ENCODE measurements around the gene PSMB9.
"Not testable (repeated sequence)": the region's sequence is repeated elsewhere in the genome, so short reads cannot be mapped to it uniquely, and the experiment has no call there.

The PSMB9 gene

DNA sequence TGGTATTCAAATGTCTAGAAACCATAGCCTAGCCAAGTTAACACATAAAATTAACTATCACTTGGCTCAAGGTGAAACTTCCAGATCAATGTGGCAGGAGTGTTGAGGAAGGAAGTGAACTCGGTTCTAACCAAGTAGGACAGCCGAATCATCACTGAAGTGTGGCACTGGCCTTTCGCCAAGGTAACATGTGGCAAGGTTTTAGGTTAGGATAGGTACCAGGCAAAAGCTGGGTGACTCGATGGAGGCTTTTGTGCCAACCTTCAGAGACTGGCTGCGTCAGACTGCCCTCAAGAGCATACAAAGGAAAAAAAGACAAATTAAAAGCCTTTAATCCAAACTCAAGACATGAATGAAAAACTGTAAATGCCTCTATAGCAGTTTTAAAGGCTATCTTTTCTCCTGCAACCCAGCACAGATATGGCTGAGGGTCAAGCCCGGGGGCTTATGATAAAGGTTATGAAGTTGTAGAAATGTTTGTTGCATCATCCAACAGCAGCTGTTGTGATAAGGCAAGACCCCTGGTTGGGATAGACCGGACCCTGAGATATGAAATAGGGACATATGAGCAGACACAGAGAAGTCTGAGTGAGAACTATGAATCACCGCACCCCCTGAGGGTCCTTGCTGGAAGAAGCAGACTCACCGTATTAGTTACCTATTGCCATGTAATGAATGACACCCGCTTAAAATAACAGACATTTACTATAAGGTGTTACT is 11.9 kb downstream of the PSMB9 start:
- DNase-seq, result no peak

DNA sequence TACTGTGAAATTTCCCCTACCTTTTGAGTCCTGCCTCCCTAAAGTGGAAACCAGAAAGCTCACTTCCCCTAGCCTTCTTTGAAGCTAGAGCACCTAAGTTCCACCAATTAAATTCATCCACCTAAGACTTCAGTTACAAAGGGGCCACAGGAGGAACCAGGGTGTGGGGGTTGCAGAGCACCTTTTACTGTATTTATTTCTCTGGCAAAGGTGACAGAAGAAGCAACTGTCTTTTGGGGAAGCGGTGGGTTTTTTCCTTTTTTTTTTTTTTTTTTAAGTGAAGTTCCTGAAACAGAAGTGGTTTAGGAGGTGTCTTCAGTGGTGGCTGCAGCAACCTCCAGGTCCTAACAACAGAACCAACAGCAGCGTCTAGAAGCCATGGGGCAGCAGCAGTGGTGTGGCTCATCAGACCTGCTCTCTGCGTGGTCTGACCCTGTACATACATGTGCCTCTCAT is 13.1 kb downstream of the PSMB9 start:
- no peak for DNase-seq

DNA sequence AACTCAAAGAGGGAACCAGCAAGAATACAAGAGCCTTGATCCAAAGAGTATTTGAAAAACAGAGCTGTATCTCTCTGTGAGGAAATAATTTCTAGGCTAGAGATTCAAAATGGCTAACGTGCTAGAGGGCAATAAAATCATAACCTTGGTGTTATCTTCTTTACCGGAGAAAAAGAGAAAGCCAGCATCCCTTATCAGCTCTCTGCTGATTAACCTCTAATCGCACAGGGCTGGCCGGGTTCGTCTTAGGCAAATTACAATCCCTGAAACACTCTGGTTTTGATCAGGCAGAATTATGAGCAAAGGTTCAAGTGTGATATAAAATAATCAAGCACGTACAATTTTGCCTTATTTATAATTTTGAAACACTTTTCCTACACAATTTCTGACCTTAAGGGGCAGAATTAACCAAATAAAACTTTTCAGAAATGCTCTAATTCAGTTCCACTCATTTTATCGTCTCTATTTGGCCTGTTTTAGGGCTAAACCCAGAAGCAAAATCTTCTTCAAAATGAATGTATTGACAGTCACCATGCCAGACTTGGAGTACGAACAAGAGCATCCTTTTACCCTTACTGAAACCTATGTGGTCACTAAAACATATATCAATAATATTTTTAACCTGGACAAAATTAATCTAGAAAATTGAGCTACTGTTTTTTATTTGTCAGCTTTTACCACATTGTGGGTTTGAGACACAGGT is 13.7 kb downstream of the PSMB9 start:
- no peak for DNase-seq

DNA sequence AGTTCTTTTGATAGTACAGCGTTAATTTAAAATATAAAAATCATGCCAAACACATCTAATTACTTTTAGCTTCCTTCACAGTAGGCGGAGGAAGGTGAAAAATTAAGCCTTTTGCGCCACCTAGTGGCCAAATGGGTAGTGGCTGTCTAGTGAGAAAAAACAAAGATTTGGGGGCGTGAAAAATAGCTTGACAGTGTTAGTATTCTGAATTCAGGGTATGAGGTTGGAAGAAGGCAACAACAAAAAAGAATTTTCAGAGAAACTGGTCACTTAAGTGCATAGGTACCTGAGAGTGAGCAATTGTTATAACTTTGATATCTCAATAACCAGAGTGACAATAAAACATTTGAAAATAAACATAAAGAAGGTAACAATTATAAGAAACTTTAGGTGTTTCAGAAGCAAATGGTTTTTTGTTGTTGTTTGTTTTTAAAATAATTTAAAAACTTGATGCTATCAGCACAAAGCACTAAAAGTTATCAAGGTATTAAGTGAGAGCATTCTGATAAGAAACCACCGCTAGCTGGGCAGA is 14.3 kb downstream of the PSMB9 start:
- peak; percentile 79 for DNase-seq

DNA sequence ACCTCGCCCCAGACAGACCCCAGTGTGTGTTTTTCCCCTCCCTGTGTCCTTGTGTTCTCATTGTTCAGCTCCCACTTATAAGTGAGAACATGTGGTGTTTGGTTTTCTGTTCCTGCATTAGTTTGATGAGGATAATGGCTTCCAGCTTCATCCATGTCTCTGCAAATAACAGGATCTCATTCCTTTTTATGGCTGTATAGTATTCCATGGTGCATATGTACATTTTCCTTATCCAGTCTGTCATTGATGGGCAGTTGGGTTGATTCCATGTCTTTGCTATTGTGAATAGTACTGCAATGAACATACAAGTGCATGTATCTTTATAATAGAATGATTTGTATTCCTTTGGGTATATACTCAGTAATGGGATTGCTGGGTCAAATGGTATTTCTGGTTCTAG is 20.0 kb downstream of the PSMB9 start:
- DNase-seq, result not testable (repeated sequence)

DNA sequence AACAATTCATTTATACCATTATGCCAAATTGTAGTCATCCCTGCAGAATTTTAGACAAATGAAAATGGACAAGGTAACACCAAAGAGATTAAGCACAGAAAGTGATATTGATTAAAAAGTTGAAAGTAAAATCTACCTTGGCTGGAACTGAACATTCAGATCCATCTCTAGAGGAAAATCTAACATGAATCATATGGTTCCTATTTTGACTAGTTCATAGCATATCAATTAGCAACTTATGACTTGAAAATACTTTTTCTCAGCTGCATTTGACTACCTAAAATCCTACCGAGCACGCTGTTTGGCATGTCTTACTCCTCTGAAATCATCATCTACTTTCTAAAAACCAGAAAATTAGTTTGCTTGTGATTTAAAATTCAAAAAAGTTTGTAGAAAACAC is 22.6 kb downstream of the PSMB9 start:
- DNase-seq, result no peak

DNA sequence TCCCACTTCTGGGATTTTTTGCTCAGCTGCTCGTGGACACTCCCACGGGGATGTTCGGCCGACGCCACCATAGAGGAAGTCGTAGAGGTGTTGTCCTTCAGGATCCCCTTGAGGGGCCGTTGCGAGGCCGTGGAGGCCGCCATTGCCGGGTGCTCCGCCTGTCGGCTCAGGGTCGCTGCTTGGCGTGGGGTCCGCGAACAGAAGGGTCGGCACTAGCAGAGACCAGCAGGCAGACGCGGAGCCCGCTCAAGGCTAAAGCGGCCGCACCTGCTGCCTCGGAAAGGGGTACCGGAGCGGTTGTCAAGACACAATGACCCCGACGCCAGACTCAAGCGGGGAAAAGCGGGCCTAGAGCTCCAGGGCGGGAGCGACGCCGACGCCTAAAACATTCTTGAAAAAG is 25.7 kb downstream of the PSMB9 start:
- no peak for DNase-seq

DNA sequence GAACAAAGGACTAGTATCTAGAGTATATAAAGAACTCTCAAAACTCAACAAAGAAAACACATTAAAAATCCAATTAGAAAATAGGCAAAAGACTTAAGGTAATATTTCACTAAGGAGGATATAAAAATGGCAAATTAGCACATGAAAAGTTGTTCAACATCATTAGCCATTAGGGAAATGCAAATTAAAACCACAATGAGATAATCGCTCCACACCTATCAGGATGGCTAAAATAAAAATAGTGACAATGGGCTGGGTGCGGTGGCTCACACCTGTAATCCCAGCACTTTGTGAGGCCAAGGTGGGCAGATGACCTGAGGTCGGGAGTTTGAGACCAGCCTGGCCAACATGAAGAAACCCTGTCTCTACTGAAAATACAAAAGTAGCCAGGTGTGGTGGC is 27.0 kb downstream of the PSMB9 start:
- not testable (repeated sequence) for DNase-seq

DNA sequence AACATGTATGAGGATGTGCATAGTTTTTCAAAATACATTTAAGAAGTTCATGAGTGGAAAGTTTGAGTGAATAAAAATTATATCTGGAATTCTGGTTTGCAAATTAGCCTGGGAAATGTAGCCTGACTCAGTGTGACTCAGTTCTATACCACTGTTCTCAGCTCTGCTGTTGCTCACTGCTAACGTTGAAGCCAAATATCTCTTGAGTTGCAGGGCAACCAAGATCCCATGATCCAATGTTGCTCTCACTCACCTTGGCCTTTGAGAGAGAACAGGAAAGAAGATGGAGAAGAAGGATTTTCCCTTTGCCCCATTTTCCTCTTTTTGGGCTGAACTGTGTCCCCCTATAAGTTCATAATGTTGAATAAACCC is 28.9 kb downstream of the PSMB9 start:
- no peak for DNase-seq

DNA sequence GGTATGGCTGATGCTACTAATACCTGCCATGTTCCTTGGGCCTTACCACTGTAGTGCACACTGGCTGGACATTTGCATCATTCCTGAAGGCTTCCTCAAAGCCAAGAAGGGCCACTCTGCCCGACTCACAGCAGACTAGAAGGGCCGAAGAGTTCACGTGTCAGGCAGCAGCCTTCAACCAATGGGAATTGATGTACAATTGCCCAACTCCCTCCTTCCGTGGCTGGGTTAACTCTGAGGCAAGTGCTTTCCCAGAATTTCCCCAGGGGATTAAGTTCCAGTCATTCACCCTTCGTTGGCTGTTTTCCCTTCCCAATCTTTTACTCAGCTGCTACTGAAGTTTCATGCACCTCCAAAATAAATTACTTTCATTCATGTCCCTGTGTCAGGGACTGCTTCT is 29.8 kb downstream of the PSMB9 start:
- DNase-seq, result no peak

DNA sequence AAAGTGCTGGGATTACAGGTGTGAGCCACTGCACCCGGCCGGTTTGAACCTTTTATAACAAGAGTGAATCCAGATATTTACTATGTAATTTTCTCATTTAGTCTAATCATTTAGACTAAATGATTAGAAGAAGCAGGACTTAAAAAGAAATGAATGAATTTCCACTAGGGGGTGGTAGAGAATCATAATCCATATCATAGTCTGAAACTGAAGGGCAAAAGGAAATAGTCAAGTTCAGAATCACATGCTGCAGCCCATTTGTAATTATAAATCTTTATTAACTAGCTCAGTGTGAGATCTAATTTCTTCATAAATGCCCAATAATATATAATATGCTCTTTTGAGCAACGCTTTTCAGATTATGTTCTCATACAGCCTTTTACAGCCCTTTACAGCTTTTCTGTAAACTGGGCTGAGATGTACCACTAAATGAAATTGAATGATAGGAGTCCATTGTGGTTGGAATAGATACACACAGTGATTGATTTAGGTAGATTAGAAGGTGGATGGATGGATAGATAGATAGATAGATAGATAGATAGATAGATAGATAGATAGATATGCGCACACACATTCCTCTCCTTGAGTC is 31.8 kb downstream of the PSMB9 start:
- no peak for DNase-seq

DNA sequence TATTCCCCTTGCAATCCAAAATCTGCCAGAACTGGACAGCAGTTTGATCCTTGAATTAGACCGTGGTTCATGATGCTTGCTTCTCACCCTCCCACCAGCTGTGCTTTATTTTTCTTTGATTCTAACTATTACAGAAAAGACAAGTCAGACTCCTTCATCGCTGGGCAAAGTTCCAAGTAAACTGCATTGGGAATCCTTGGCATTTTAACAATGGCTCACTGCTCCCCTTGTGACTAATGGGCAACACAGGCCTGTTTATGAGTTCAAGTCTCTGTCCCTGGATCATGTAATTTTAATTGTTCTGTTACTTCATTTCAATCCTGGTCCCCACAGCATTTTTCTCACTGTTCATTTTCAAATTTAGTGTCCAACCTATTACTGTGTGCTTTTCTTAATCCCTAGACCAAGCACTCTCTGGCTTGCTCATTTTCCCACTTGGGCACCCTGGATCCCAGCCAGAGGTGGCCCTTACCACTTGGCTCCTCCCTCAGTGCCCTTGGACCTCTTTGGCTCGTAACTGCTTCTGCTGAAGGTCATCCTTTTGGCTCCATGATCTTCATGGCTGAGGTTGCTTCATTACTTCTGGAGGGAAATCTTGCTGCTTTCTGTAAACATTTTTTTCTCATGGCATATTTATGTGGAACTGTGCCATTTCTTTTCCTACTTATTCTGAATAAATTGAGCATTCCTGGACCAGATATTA is 32.8 kb downstream of the PSMB9 start:
- DNase-seq, result no peak

DNA sequence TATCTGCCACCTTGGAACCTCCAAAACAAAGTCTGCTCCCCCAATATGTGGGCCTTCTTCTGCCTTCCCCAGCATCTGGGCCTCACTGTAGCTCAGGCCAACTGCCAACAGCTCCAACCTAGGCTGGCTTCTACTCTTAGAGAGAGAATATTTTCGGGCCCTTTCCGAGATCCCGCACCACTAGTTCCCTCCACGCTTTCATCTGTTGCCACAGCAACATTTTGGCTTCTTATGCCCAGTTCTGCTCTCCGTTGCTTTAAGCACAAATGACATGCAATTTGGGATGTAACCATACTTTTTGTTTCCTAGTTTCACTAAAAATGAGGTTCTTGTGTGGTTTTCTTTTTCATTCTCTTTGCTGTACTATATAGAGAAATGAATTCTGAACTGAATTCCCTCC is 33.6 kb downstream of the PSMB9 start:
- no peak for DNase-seq

DNA sequence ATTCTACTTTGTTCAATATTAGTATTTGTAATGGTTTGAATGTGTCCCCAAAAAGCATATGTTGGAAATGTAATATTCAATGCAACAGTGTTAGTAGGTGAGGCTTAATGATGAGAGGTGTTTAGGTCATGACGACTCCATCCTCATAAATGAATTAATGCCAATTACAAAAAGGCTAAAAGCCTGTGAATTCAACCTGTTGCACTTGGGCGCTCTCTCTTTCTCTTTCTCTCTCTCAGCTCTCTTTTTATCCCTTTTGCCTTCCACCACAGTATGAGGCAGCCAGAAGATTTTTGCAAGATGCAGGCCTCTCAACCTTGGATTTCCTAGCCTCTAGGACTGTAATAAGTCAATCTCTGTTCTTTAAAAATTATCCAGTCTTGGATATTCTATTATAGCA is 34.6 kb downstream of the PSMB9 start:
- no peak for DNase-seq

DNA sequence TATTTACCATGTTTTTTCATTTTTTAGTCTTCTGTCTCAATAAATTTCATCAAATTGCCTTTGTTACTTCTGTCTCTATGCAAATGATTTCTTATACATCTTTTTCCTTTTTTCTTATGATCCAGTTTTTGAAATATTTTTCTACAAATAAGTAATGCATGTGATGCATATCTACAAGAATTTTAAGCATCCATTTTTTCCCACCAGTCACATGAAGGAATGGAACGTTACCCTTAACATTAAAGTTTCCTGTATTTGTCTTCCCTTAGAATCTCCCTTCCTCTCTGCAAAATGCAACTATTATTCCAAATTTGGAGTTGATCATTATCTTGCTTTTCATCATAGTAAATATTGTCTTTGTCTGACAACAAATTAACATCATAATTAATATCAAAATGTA is 35.5 kb downstream of the PSMB9 start:
- DNase-seq, result no peak

DNA sequence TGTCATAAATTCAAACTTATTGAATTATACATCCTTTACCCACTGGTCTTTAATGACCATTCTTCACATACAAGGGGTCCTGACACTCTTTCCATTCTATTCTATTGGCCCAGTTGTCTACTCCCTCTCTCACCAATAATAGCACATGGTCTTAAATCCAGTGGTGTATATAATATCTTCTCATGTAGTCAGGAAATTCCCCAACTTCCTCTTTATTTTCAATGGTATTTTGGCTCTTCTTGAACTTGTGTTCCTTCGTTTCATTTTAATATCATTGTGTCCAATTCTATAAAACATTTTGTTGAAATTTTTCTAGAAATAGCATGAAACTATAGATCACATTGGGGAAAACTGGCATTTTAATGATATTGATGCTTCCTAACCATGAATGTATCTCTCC is 36.8 kb downstream of the PSMB9 start:
- DNase-seq, result no peak

DNA sequence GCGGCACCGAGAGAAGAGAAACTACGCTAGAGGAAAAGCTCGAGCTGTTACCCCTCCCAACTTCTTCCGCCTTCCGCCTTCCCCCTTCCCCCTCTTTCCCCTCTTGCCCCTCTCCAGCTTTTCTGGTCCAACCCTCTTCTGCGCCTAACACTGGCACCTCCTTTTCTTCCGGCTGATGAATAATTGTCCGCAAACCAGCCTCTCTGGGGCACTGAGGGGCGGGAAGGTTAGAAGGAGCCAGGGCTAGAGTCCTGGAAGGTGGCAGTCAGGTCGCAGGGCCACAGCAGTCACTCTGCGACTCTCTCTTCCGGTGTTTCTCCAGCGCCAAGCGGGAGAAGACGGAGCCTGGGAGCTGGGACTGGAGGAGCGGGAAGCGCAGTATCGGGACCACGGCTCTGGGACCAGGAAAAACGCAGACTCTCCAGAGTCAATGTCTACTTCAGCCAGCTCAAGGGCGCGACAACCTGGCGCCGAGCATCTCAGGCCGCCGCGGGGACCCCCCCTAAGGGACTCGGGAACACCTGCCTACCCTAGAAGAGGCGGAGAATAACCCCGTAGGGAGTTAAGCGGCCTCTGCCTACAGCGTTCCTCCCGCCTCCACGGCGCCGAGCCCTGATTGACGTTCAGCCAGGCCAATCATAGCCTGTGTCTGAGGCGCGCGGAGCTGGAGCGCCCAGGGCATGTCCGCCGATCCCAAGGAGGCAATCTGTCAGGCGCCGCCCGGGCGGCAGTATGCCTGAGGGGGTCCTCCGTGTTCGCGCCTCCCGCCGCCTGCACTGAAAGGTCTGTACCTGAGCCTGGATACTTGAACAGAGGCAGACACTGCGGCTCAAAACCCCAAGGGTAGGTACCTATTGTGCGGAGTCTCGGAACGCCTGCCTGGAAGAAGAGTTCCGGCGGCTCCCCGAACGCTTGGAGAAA is 40.4 kb downstream of the PSMB9 start:
- DNase-seq, result peak; percentile 93

DNA sequence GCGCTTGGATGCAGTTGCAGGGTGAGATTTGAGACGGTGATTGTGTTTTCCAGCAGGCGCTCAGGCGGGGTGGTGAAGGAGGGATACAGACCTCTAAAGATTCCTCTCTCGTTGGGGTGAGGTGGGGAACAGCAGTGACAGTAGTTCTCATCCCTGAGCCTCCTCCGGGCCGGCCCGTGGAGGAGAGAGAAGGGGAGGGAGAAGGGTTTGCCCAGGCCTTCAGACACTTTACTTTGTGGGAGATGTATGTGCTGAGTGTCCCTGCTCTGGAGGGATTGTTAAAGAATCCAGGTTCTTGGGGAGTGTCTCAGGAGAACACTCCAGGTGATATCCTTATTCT is 41.0 kb downstream of the PSMB9 start:
- DNase-seq, result no peak

DNA sequence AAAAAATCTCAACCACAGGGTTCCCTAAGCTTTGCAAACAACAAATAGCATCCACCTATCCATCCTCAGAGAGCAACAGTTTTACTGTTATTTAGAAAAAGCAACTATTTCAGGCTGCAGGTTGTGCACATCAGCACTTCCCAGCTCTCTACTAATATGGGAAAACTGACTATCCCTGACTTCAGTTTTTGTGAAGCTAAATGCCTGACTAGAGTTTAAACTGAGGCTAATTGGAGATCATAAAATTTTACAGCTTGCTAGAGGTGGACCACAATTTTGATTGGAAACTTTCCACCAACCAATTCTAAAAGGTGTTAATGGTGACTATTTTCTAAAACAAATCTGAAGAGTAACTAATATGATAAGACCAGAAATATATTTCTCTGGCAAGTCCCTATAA is 50.0 kb downstream of the PSMB9 start:
- no peak for DNase-seq

DNA sequence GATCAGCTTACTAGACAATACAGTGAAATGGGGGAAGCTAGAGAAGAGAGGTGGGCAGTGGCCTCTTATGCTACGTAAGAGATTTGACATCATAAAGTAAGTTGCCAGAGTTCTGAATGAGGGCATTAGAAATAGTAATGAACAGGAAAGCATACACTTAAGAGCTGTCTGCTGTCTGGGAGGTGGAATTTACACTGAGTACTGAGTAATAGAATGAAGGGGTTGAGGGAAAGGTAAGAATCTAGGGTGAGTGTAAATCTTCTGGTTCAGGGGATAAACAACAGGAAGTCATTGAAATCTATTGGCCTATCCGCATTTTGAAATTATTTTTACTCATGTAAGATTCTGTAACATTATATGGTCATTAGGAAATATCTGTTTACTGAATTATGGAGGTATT is 51.1 kb downstream of the PSMB9 start:
- DNase-seq, result no peak

DNA sequence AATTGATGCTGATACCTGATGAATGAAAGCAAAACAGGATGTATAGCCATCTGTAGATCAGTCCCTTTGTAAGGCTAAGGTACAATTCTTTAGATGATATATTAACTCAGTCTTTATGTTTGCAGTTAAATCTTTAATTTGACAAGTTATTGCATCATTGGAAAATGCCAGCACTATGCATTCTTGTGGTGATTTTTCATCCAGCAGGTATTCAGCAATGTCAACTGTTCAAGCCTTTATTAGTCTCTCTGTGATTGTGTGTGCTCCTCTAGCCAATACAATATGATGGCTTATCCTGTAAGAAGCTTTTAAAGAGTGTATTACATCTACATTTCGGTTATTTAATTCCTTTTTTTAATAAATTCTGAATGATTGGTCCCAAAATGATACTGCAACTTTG is 52.5 kb downstream of the PSMB9 start:
- no peak for DNase-seq

DNA sequence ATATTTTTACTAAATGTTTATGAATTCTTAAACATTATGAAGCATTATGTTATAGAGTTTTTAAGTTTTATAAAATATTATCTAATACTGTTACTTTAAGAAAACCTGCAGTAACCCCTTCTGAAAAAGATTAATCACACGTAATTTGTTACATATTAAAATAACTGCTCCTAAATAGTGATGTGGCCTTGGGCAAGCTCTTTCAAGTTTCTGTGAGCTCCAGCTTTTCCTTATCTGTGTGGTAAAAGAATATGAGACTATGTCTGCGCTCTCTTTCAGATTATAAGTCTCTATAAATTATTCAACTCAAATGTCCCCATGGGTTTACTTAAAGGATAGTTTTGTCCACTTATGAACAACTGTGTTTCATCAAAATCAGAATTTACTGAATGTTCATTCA is 54.9 kb downstream of the PSMB9 start:
- DNase-seq, result no peak

Measured in stimulated activated CD4-positive, alpha-beta T cell treated with anti-CD3 and anti-CD28 coated beads, Interleukin-1b, Interleukin-23, amount 100 ng/mL, for 48 hours (primary cell).